ENCODE data around the gene HSH2D.

HSH2D gene

DNA sequence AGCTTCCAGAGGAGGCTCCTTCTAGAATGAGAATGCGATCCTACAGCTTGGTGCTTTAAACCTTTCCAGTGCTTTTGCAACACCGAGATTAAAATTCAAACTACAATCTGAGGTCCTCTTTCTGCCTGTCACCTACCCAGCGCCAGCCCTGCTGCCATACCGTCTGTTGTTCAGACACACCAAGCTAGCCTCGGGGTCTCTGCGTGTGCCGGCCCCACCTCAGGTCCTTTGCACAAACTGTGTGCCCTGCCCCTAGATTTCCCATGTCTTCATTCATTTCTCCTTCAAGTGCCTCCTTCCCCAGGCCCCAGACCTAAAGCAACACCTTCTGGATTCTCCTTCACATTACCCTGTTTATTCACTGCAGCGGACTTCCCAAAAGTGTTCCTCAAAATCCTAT lies 11.1 kb downstream of the HSH2D start:
- H3K27me3 ChIP-seq (ENCODE audit: control insufficient read depth, insufficient read depth, low read length) = no peaks in the 10 kb centered on the region
- no peak for DNase-seq (ENCODE audit: low read depth, low spot score)
- H3K9me3 ChIP-seq (ENCODE audit: control insufficient read depth, insufficient read depth, low read length) = no peaks in the 10 kb centered on the region
- H3K27ac ChIP-seq (ENCODE audit: low read length) = no peak overlapping the region
- no peaks in the 10 kb centered on the region for H3K36me3 ChIP-seq (ENCODE audit: control insufficient read depth, insufficient read depth, low read length)
- no CpG with 5 or more reads among the region's 8 CpGs for WGBS (ENCODE audit: insufficient coverage, insufficient read length)
- no peaks in the 10 kb centered on the region for H3K4me1 ChIP-seq (ENCODE audit: control insufficient read depth, insufficient read depth, low read length)
- no peak overlapping the region for H3K4me3 ChIP-seq (ENCODE audit: low read length)

DNA sequence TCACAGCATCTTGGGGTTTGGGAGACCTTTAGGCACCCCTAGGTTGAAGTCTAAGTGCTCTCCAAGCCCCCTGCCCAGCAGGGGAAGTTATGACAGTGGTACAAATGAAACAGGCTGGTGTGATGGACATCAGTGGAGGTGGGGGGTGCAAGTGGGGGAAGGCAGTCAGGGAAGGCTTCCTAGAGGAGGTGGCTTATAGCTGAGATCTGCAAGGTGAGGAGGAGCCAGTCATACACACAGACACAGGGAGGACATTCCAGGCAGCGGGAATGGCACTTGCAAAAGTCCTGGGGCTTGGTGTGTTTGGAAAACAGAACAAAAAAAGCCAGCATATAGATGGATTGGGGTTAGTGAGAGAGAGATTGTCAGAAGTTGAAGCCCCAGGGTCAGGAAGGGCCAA lies 11.6 kb downstream of the HSH2D start:
- H3K4me3 ChIP-seq (ENCODE audit: low read length) = no peak overlapping the region
- no peaks in the 10 kb centered on the region for H3K9me3 ChIP-seq (ENCODE audit: control insufficient read depth, insufficient read depth, low read length)
- H3K27ac ChIP-seq (ENCODE audit: low read length) = no peak overlapping the region
- H3K36me3 ChIP-seq (ENCODE audit: control insufficient read depth, insufficient read depth, low read length) = no peaks in the 10 kb centered on the region
- H3K4me1 ChIP-seq (ENCODE audit: control insufficient read depth, insufficient read depth, low read length) = no peaks in the 10 kb centered on the region
- no peak for DNase-seq (ENCODE audit: low read depth, low spot score)
- WGBS (ENCODE audit: insufficient coverage, insufficient read length) = no CpG with 5 or more reads among the region's 1 CpG
- no peaks in the 10 kb centered on the region for H3K27me3 ChIP-seq (ENCODE audit: control insufficient read depth, insufficient read depth, low read length)

DNA sequence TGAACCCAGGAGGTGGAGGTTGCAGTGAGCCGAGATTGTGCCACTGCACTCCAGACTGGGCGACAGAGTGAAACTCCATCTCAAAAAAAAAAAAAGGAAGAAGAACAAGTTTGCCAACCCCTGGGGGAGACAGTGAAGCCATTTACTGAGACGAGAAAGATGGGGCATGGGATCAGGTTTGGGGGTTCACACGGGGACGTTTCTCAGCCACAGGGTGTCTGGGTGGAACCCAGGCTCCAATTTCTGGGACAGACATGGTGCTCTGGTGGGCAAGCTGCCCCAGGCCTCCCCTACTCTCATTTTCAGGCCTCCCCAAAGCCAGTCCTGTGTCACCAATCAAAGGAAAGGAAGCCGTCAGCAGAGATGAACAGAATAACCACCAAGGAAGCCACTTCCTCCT lies 13.4 kb downstream of the HSH2D start:
- Histone ChIP-seq H3K36me3 (ENCODE audit: control insufficient read depth, insufficient read depth, low read length) (no peaks in the 10 kb centered on the region), H3K27me3 (ENCODE audit: control insufficient read depth, insufficient read depth, low read length) (no peaks in the 10 kb centered on the region), H3K9me3 (ENCODE audit: control insufficient read depth, insufficient read depth, low read length) (no peaks in the 10 kb centered on the region), H3K27ac (ENCODE audit: low read length) (no peak overlapping the region), H3K4me1 (ENCODE audit: control insufficient read depth, insufficient read depth, low read length) (no peaks in the 10 kb centered on the region), H3K4me3 (ENCODE audit: low read length) (no peak overlapping the region)
- WGBS (ENCODE audit: insufficient coverage, insufficient read length) = no CpG with 5 or more reads among the region's 6 CpGs
- DNase-seq (ENCODE audit: low read depth, low spot score) = no peak

DNA sequence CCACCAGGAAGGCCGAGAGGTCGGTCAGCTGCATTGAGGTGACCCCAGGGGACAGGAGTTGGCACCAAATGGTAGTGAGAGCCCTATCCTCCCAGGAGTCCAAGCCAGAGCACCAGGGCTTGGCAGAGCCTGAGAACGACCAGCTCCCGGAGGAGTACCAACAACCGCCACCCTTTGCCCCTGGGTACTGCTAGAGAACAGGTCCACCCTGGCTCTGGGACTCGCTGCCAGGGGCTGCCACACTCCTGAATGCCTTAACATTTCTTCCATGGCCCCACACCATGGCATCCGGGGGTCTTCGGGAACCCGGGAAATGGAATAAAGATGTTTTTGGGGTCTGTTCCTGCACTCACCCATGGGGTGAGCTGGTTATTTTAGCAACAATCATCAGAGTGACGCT lies 14.1 kb downstream of the HSH2D start:
- no peak for DNase-seq (ENCODE audit: low read depth, low spot score)
- Histone ChIP-seq H3K27ac (ENCODE audit: low read length) (no peak overlapping the region), H3K36me3 (ENCODE audit: control insufficient read depth, insufficient read depth, low read length) (no peaks in the 10 kb centered on the region), H3K4me1 (ENCODE audit: control insufficient read depth, insufficient read depth, low read length) (no peaks in the 10 kb centered on the region), H3K4me3 (ENCODE audit: low read length) (no peak overlapping the region), H3K9me3 (ENCODE audit: control insufficient read depth, insufficient read depth, low read length) (no peaks in the 10 kb centered on the region), H3K27me3 (ENCODE audit: control insufficient read depth, insufficient read depth, low read length) (no peaks in the 10 kb centered on the region)
- no CpG with 5 or more reads among the region's 10 CpGs for WGBS (ENCODE audit: insufficient coverage, insufficient read length)

DNA sequence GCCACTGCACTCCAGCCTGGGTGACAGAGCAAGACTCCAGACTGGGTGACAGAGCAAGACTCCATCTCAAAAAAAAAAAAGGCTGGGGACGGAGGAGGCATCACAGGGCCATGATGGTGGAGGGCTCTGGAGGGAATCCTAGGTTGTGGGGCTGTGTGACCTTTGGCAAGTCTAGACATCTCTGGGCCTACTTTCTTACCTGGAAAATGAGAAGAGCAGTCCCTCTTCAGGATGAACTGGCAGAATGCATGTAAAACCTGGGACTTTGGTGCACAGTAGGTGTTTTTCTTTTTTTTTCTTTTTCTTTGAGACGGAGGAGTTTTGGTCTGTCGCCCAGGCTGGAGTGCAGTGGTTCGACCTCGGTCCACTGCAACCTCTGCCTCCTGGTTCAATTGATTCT lies 16.2 kb downstream of the HSH2D start:
- no peak for DNase-seq (ENCODE audit: low read depth, low spot score)
- Histone ChIP-seq H3K4me3 (ENCODE audit: low read length) (no peak overlapping the region), H3K27me3 (ENCODE audit: control insufficient read depth, insufficient read depth, low read length) (no peaks in the 10 kb centered on the region), H3K4me1 (ENCODE audit: control insufficient read depth, insufficient read depth, low read length) (no peaks in the 10 kb centered on the region), H3K9me3 (ENCODE audit: control insufficient read depth, insufficient read depth, low read length) (no peaks in the 10 kb centered on the region), H3K27ac (ENCODE audit: low read length) (no peak overlapping the region), H3K36me3 (ENCODE audit: control insufficient read depth, insufficient read depth, low read length) (no peaks in the 10 kb centered on the region)
- no CpG with 5 or more reads among the region's 5 CpGs for WGBS (ENCODE audit: insufficient coverage, insufficient read length)

- Histone ChIP-seq H3K27me3 (ENCODE audit: control insufficient read depth, insufficient read depth, low read length) (no peaks in the 10 kb centered on the region), H3K36me3 (ENCODE audit: control insufficient read depth, insufficient read depth, low read length) (no peaks in the 10 kb centered on the region), H3K27ac (ENCODE audit: low read length) (no peak overlapping the region), H3K4me1 (ENCODE audit: control insufficient read depth, insufficient read depth, low read length) (no peaks in the 10 kb centered on the region), H3K9me3 (ENCODE audit: control insufficient read depth, insufficient read depth, low read length) (no peaks in the 10 kb centered on the region), H3K4me3 (ENCODE audit: low read length) (no peak overlapping the region)
- no CpG with 5 or more reads among the region's 6 CpGs for WGBS (ENCODE audit: insufficient coverage, insufficient read length)
- DNase-seq (ENCODE audit: low read depth, low spot score) = no peak
These were observed 17.0 kb downstream of the HSH2D start for GRCh38 chr19:16160445-16160942.

GRCh38 chr19:16160943-16161560 lies 17.6 kb downstream of the HSH2D start:
- no peaks in the 10 kb centered on the region for H3K27me3 ChIP-seq (ENCODE audit: control insufficient read depth, insufficient read depth, low read length)
- no peaks in the 10 kb centered on the region for H3K36me3 ChIP-seq (ENCODE audit: control insufficient read depth, insufficient read depth, low read length)
- H3K9me3 ChIP-seq (ENCODE audit: control insufficient read depth, insufficient read depth, low read length) = no peaks in the 10 kb centered on the region
- no peak overlapping the region for H3K27ac ChIP-seq (ENCODE audit: low read length)
- H3K4me3 ChIP-seq (ENCODE audit: low read length) = no peak overlapping the region
- no CpG with 5 or more reads among the region's 14 CpGs for WGBS (ENCODE audit: insufficient coverage, insufficient read length)
- H3K4me1 ChIP-seq (ENCODE audit: control insufficient read depth, insufficient read depth, low read length) = no peaks in the 10 kb centered on the region
- no peak for DNase-seq (ENCODE audit: low read depth, low spot score)

DNA sequence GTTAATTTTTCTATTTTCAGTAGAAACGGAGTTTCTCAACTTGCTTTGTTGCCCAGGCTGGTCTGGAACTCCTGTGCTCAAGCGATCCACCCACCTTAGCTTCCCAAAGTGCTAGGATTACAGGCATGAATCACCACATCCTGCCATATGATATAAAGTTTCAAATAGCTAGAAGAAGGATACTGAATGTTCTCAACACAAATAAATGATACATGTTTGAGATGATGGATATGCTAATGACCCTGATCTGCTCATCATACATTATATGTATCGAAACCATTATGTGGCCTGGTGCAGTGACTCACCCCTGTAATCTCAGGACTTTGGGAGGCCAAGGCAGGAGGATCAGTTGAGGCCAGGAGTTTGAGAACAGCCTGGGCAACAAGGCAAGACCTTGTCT lies 18.4 kb downstream of the HSH2D start:
- no CpG with 5 or more reads among the region's 3 CpGs for WGBS (ENCODE audit: insufficient coverage, insufficient read length)
- no peak for DNase-seq (ENCODE audit: low read depth, low spot score)
- H3K4me1 ChIP-seq (ENCODE audit: control insufficient read depth, insufficient read depth, low read length) = no peaks in the 10 kb centered on the region
- H3K9me3 ChIP-seq (ENCODE audit: control insufficient read depth, insufficient read depth, low read length) = no peaks in the 10 kb centered on the region
- H3K27ac ChIP-seq (ENCODE audit: low read length) = no peak overlapping the region
- no peaks in the 10 kb centered on the region for H3K27me3 ChIP-seq (ENCODE audit: control insufficient read depth, insufficient read depth, low read length)
- no peaks in the 10 kb centered on the region for H3K36me3 ChIP-seq (ENCODE audit: control insufficient read depth, insufficient read depth, low read length)
- H3K4me3 ChIP-seq (ENCODE audit: low read length) = no peak overlapping the region

GRCh38 chr19:16164222-16164890 lies 20.9 kb downstream of the HSH2D start:
- WGBS (ENCODE audit: insufficient coverage, insufficient read length) = no CpG with 5 or more reads among the region's 13 CpGs
- no peaks in the 10 kb centered on the region for H3K4me1 ChIP-seq (ENCODE audit: control insufficient read depth, insufficient read depth, low read length)

GRCh38 chr19:16166417-16166816 lies 22.9 kb downstream of the HSH2D start:
- H3K27ac ChIP-seq (ENCODE audit: low read length) = no peak overlapping the region
- no peaks in the 10 kb centered on the region for H3K27me3 ChIP-seq (ENCODE audit: control insufficient read depth, insufficient read depth, low read length)
- H3K4me3 ChIP-seq (ENCODE audit: low read length) = no peak overlapping the region
- H3K36me3 ChIP-seq (ENCODE audit: control insufficient read depth, insufficient read depth, low read length) = no peaks in the 10 kb centered on the region
- no peak for DNase-seq (ENCODE audit: low read depth, low spot score)
- no CpG with 5 or more reads among the region's 1 CpG for WGBS (ENCODE audit: insufficient coverage, insufficient read length)
- H3K4me1 ChIP-seq (ENCODE audit: control insufficient read depth, insufficient read depth, low read length) = no peaks in the 10 kb centered on the region
- no peaks in the 10 kb centered on the region for H3K9me3 ChIP-seq (ENCODE audit: control insufficient read depth, insufficient read depth, low read length)

More at GRCh38 chr19:16164222-16164890, 20.9 kb downstream of the HSH2D start:
- Histone ChIP-seq H3K27me3 (ENCODE audit: control insufficient read depth, insufficient read depth, low read length) (no peaks in the 10 kb centered on the region), H3K4me3 (ENCODE audit: low read length) (no peak overlapping the region), H3K9me3 (ENCODE audit: control insufficient read depth, insufficient read depth, low read length) (no peaks in the 10 kb centered on the region), H3K36me3 (ENCODE audit: control insufficient read depth, insufficient read depth, low read length) (no peaks in the 10 kb centered on the region), H3K27ac (ENCODE audit: low read length) (no peak overlapping the region)
- DNase-seq (ENCODE audit: low read depth, low spot score) = no peak

- no CpG with 5 or more reads among the region's 5 CpGs for WGBS (ENCODE audit: insufficient coverage, insufficient read length)
- Histone ChIP-seq H3K27ac (ENCODE audit: low read length) (no peak overlapping the region), H3K4me3 (ENCODE audit: low read length) (no peak overlapping the region), H3K36me3 (ENCODE audit: control insufficient read depth, insufficient read depth, low read length) (no peaks in the 10 kb centered on the region), H3K27me3 (ENCODE audit: control insufficient read depth, insufficient read depth, low read length) (no peaks in the 10 kb centered on the region), H3K9me3 (ENCODE audit: control insufficient read depth, insufficient read depth, low read length) (no peaks in the 10 kb centered on the region), H3K4me1 (ENCODE audit: control insufficient read depth, insufficient read depth, low read length) (no peaks in the 10 kb centered on the region)
- DNase-seq (ENCODE audit: low read depth, low spot score) = no peak
These were observed 23.6 kb downstream of the HSH2D start for GRCh38 chr19:16167055-16167454.

All from iPS DF 6.9 (cell line).